Astrocyte (in vitro differentiated cells and primary cell): ENCODE measurements around the gene CCSER2. TPM values are rescaled to one million over a fixed set of nuclear protein-coding genes. Genes with fewer than 3 reads are reported as not detected.

Experiments
- DNase-seq: peaks from one replicate; pipeline ENCODE4 v3.0.0-alpha.2; 2010; ENCODE audit warnings: low read depth
- FAIRE-seq: peaks from 2 replicates; lab custom pipeline; 2011; peaks lifted over from hg19 to GRCh38; lab: Jason Lieb, UNC
- H2AFZ ChIP-seq: 2 replicates; pipeline ENCODE4 v1.6.0; 2012; ENCODE audit warnings: low read depth, low read length, inconsistent platforms
- H3K27ac ChIP-seq: 2 replicates; pipeline ENCODE4 v1.5.1; 2011; ENCODE audit warnings: low read depth, low read length, inconsistent platforms
- H3K27me3 ChIP-seq: 2 replicates; pipeline ENCODE4 v1.6.0; 2011; ENCODE audit warnings: low read length, inconsistent platforms; ENCODE audit not compliant: insufficient read depth
- H3K36me3 ChIP-seq: 2 replicates; pipeline ENCODE4 v1.5.1; 2011; ENCODE audit warnings: low read length, inconsistent platforms; ENCODE audit not compliant: insufficient read depth
- H3K4me1 ChIP-seq: 2 replicates; pipeline ENCODE4 v1.5.1; 2011; ENCODE audit warnings: low read length, inconsistent platforms; ENCODE audit not compliant: insufficient read depth
- H3K4me2 ChIP-seq: 2 replicates; pipeline ENCODE4 v1.6.0; 2012; ENCODE audit warnings: low read length, inconsistent platforms
- H3K4me3 ChIP-seq: 2 replicates; pipeline ENCODE4 v1.5.1; 2011; ENCODE audit warnings: low read depth, mild to moderate bottlenecking, low read length, inconsistent platforms; ENCODE audit not compliant: insufficient read depth
- H3K79me2 ChIP-seq: 2 replicates; pipeline ENCODE4 v1.6.0; 2012; ENCODE audit warnings: mild to moderate bottlenecking, low read length, inconsistent platforms; ENCODE audit not compliant: insufficient read depth
- H3K9ac ChIP-seq: 2 replicates; pipeline ENCODE4 v1.6.0; 2012; ENCODE audit warnings: mild to moderate bottlenecking, low read length, inconsistent platforms
- H3K9me3 ChIP-seq: 2 replicates; pipeline ENCODE4 v1.5.1; 2012; ENCODE audit warnings: low read depth, mild to moderate bottlenecking, low read length, inconsistent platforms; ENCODE audit not compliant: insufficient read depth
- H4K20me1 ChIP-seq: 2 replicates; pipeline ENCODE4 v1.6.0; 2012; ENCODE audit warnings: low read length, inconsistent platforms; ENCODE audit not compliant: insufficient read depth
- H3K27ac Mint-ChIP-seq: one replicate; pipeline ENCODE4 v1.8.0; 2021; ENCODE audit warnings: mild to moderate bottlenecking, mixed read lengths; ENCODE audit not compliant: unreplicated experiment
- H3K27me3 Mint-ChIP-seq: one replicate; pipeline ENCODE4 v1.8.0; 2021; ENCODE audit warnings: low read depth, mixed read lengths; ENCODE audit not compliant: unreplicated experiment
- H3K36me3 Mint-ChIP-seq: one replicate; pipeline ENCODE4 v1.8.0; 2021; ENCODE audit warnings: low read depth, mixed read lengths; ENCODE audit not compliant: unreplicated experiment
- H3K4me1 Mint-ChIP-seq: one replicate; pipeline ENCODE4 v1.8.0; 2021; ENCODE audit warnings: low read depth, mixed read lengths; ENCODE audit not compliant: unreplicated experiment
- H3K4me3 Mint-ChIP-seq: one replicate; pipeline ENCODE4 v1.8.0; 2021; ENCODE audit warnings: mild to moderate bottlenecking, moderate library complexity, mixed read lengths; ENCODE audit not compliant: unreplicated experiment
- H3K9me3 Mint-ChIP-seq: one replicate; pipeline ENCODE4 v1.8.0; 2021; ENCODE audit warnings: mild to moderate bottlenecking, mixed read lengths; ENCODE audit not compliant: unreplicated experiment
- CTCF ChIP-seq: IDR thresholded peaks from 2 replicates; pipeline ENCODE4 v1.5.1; 2011; ENCODE audit warnings: low read depth, mild to moderate bottlenecking, inconsistent platforms, low read length, moderate library complexity; ENCODE audit not compliant: insufficient read depth
- EZH2 ChIP-seq: IDR thresholded peaks from 2 replicates; pipeline ENCODE4 v1.6.1; 2012; ENCODE audit warnings: mild to moderate bottlenecking, low read length, inconsistent platforms; ENCODE audit not compliant: insufficient read depth
- total RNA-seq: library from RNA; stranded (reverse); gene quantifications from 2 replicates; pipeline ENCODE4 v1.2.1, GENCODE V29; 2021

CCSER2 gene
- total RNA-seq, 1 donor from 2014 or later, result 100 TPM

- no peak for FAIRE-seq
- no peak overlapping the region for H3K4me3 Mint-ChIP-seq
These were observed 41.7 kb upstream of the CCSER2 start for GRCh38 chr10:84286695-84287094.

GRCh38 chr10:84288151-84288550 is 40.2 kb upstream of the CCSER2 start:
- Histone ChIP-seq H3K27me3 (peaks cover 5% of the 10 kb centered on the region), H3K9ac (no peak overlapping the region), H3K9me3 (no peaks in the 10 kb centered on the region), H3K4me1 (no peaks in the 10 kb centered on the region), H3K4me2 (no peak overlapping the region), H3K27ac (no peak overlapping the region), H3K36me3 (no peaks in the 10 kb centered on the region), H3K79me2 (no peaks in the 10 kb centered on the region), H4K20me1 (no peaks in the 10 kb centered on the region), H2AFZ (no peak overlapping the region), H3K4me3 (no peak overlapping the region)
- Mint-ChIP-seq H3K27me3 (peaks cover 5% of the 10 kb centered on the region), H3K4me3 (no peak overlapping the region), H3K4me1 (no peaks in the 10 kb centered on the region), H3K9me3 (peaks cover 3% of the 10 kb centered on the region), H3K27ac (no peak overlapping the region), H3K36me3 (no peaks in the 10 kb centered on the region)
- no peak for TF ChIP-seq CTCF
- no peak for TF ChIP-seq EZH2
- no peak for DNase-seq
- FAIRE-seq, result no peak

More at GRCh38 chr10:84286695-84287094, 41.7 kb upstream of the CCSER2 start:
- TF ChIP-seq CTCF, result no peak
- no peak for TF ChIP-seq EZH2
- no peak for DNase-seq
- Mint-ChIP-seq H3K36me3 (no peaks in the 10 kb centered on the region), H3K9me3 (peaks cover 3% of the 10 kb centered on the region), H3K27me3 (peaks cover 5% of the 10 kb centered on the region), H3K4me1 (no peaks in the 10 kb centered on the region), H3K27ac (no peak overlapping the region)
- Histone ChIP-seq H3K79me2 (no peaks in the 10 kb centered on the region), H2AFZ (no peak overlapping the region), H3K27ac (no peak overlapping the region), H3K36me3 (no peaks in the 10 kb centered on the region), H4K20me1 (no peaks in the 10 kb centered on the region), H3K4me1 (no peaks in the 10 kb centered on the region), H3K9ac (no peak overlapping the region), H3K9me3 (no peaks in the 10 kb centered on the region), H3K4me3 (no peak overlapping the region), H3K4me2 (no peak overlapping the region), H3K27me3 (peaks cover 5% of the 10 kb centered on the region)

- no peak for FAIRE-seq
These were observed 38.7 kb upstream of the CCSER2 start for GRCh38 chr10:84289521-84290200.

More at GRCh38 chr10:84289521-84290200, 38.7 kb upstream of the CCSER2 start:
- Histone ChIP-seq H3K4me3 (no peak overlapping the region), H3K4me1 (no peaks in the 10 kb centered on the region), H3K79me2 (no peaks in the 10 kb centered on the region), H3K9ac (no peak overlapping the region), H3K36me3 (no peaks in the 10 kb centered on the region), H2AFZ (no peak overlapping the region), H3K9me3 (no peaks in the 10 kb centered on the region), H4K20me1 (no peaks in the 10 kb centered on the region), H3K4me2 (no peak overlapping the region), H3K27me3 (peaks cover 5% of the 10 kb centered on the region), H3K27ac (no peak overlapping the region)
- Mint-ChIP-seq H3K27me3 (peaks cover 5% of the 10 kb centered on the region), H3K4me3 (no peak overlapping the region), H3K9me3 (peaks cover 3% of the 10 kb centered on the region), H3K4me1 (no peaks in the 10 kb centered on the region), H3K36me3 (no peaks in the 10 kb centered on the region), H3K27ac (no peak overlapping the region)
- no peak for DNase-seq
- TF ChIP-seq EZH2 (no peak), CTCF (no peak)
